Mucosa of descending colon (tissue), 3 donors: ENCODE measurements around the gene ANXA4. TPM values are rescaled to one million over a fixed set of nuclear protein-coding genes. Genes with fewer than 3 reads are reported as not detected.
"Not testable (repeated sequence)": the region's sequence is repeated elsewhere in the genome, so short reads cannot be mapped to it uniquely, and the experiment has no call there.

Experiments
- ATAC-seq: fragments of 200-7000 bp; cut with Tn5 transposase; one replicate; pipeline ENCODE4 v1.9.1; 2020; ENCODE audit warnings: mild to moderate bottlenecking, moderate library complexity
- DNase-seq, 3 donors: peaks; one replicate each; pipeline ENCODE4 v3.0.0-alpha.2; 2020
- H3K36me3 ChIP-seq: fragments of 200-600 bp; one replicate; pipeline ENCODE4 v1.8.0; 2021; ENCODE audit warnings: low read depth, mild to moderate bottlenecking
- H3K4me1 ChIP-seq: fragments of 200-600 bp; one replicate; pipeline ENCODE4 v1.8.0; 2021; ENCODE audit warnings: low read depth, mild to moderate bottlenecking
- H3K4me3 ChIP-seq: fragments of 200-600 bp; one replicate; pipeline ENCODE4 v1.8.0; 2021; ENCODE audit warnings: mild to moderate bottlenecking
- H3K9me3 ChIP-seq: fragments of 200-600 bp; one replicate; pipeline ENCODE4 v1.8.0; 2021; ENCODE audit warnings: mild to moderate bottlenecking
- intact Hi-C, 2 donors: fragments of 100-400 bp; cut with DNase I in 1 of 2; cut with micrococcal nuclease in 1 of 2; formaldehyde crosslinking; loops; one replicate each; pipeline versions ENCODE4 v1.11.0 to v1.11.1; 2022; cut with DNase I, micrococcal nuclease
- total RNA-seq, 3 donors: library from RNA; stranded (reverse); fragmentation: NEBNext Ultra II Directional in 2 of 3; extraction: Animal tissue kit (Norgen Biotek cat#: 25700) in 2 of 3; gene quantifications; one replicate each; pipeline versions ENCODE4 v1.2.1 to v1.2.4, GENCODE V29; 2021 to 2023
- TF ChIP-seq, protein P1 (sequence below): fragments of 200-600 bp; IDR thresholded peaks from one replicate; pipeline ENCODE4 v1.8.0; 2022; ENCODE audit warnings: antibody characterized with exemption, mild to moderate bottlenecking
- donor health status: DM: no; HTN: no; CAD: no; lungs with moderate emphysema.
- donor health status: DM: no; HTN: no; CAD: no.
- donor health status: DM: no; HTN: yes; CAD: no.

The ANXA4 gene
- total RNA-seq, 3 donors from 2014 or later: 176 to 345 (median 228) TPM

DNA sequence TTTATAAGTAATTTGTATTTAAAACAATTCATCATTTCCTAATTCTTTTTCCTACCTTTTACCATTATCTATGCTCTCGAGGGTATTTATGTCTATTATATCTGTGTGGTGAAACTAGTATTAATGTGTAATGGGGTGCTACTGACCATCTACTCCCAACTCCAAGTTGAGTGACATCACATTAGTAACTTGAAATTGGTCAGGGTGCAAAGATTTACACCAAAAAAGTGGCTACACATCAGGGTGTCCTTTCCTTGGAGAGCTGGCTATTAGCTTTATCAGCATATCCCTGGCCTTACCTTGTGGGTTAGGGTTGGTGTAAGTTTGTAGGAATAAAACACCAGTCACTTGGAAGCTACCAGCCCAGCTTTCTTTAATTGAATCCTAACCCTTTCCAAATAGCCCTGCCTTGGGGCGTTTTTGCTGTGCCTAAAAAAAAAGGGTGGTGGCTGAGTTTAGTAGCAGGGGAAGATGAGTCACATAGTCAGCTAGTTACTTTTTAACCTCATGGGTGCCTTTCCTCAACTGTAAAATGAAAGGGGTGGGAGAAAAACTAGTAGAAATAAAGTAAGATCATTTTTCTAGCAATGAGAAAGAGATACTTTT lies 14.0 kb downstream of the ANXA4 start:
- no peaks in the 10 kb centered on the region for H3K9me3 ChIP-seq
- TF ChIP-seq, protein P1, sequence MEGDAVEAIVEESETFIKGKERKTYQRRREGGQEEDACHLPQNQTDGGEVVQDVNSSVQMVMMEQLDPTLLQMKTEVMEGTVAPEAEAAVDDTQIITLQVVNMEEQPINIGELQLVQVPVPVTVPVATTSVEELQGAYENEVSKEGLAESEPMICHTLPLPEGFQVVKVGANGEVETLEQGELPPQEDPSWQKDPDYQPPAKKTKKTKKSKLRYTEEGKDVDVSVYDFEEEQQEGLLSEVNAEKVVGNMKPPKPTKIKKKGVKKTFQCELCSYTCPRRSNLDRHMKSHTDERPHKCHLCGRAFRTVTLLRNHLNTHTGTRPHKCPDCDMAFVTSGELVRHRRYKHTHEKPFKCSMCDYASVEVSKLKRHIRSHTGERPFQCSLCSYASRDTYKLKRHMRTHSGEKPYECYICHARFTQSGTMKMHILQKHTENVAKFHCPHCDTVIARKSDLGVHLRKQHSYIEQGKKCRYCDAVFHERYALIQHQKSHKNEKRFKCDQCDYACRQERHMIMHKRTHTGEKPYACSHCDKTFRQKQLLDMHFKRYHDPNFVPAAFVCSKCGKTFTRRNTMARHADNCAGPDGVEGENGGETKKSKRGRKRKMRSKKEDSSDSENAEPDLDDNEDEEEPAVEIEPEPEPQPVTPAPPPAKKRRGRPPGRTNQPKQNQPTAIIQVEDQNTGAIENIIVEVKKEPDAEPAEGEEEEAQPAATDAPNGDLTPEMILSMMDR: no peak
- no peaks in the 10 kb centered on the region for H3K36me3 ChIP-seq
- H3K4me1 ChIP-seq: peaks cover 25% of the 10 kb centered on the region
- intact Hi-C loops: no loop called here
- DNase-seq (no peak), ATAC-seq (peak; percentile 94)
- H3K4me3 ChIP-seq: no peak overlapping the region

DNA sequence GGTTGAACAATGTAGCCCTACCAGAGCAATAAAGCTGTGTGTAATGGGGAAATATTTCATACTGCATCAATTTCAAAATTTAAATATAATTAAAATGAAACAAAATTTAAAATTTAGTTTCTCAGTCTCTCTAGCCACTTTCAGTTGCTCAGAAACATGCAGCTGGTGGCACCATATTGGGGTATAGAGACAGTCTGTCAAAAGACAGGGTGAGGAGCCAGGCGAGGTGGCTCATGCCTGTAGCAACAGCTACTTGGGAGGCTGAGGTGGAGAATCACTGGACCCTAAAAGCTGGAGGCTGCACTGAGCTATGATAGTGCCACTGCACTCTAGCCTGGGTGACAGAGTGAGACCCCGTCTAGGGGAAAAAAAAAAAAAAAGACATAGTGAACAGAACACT lies 20.1 kb downstream of the ANXA4 start:
- DNase-seq: no peak
- TF ChIP-seq, protein P1: no peak
- H3K36me3 ChIP-seq: no peaks in the 10 kb centered on the region
- intact Hi-C loops: no loop called here
- peaks cover 11% of the 10 kb centered on the region for H3K4me1 ChIP-seq
- no peaks in the 10 kb centered on the region for H3K9me3 ChIP-seq
- ATAC-seq: no peak
- no peak overlapping the region for H3K4me3 ChIP-seq

DNA sequence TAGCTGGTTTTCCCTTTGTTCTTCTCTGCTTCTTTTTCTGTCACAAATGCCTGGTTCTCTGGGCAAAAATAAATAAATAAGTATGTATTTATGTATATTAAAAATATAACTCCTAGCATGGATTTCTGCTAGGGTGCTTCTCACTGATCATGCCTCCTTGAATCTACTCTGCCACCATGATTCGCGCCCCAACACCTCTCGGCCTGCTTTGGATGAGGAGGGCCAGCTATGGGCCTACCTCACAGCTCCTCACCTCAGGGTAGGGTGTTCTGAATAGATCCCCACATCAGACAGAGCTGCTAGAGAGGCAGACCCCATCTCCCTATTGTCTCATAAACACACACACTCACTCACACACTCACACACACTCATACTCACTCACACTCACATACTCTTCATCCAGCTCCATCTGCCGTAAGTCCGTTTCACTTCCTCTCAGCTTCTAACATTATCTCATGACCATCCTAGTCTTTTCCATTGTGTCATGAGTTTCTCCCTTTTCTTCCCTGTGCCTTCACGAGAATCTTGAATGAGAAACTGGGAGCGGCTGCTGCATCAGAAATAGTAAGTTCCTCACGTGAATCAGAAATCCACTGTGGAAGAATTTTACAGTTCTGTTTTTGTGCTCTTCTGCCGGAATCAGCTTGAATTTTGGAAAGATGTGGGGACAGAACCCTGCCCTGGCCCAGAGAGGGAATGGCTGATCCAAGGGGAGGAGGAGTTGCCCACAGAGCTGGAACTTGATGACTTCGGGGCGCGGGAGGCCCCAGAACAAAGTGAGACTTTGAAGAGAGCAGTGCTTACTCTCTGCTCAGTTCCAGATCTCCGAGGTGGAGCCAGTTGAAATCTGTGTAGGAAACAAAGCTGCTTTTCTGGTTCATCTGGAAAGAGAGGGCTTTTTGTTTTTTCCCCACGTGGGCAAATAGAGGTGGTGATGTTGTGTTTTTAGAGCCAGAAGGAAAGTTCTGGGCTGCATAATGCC lies 20.9 kb downstream of the ANXA4 start:
- ATAC-seq: no peak
- Histone ChIP-seq H3K36me3 (no peaks in the 10 kb centered on the region), H3K9me3 (no peaks in the 10 kb centered on the region), H3K4me1 (peaks cover 11% of the 10 kb centered on the region), H3K4me3 (no peak overlapping the region)
- TF ChIP-seq, protein P1: no peak
- intact Hi-C loops: no loop called here
- no peak for DNase-seq

DNA sequence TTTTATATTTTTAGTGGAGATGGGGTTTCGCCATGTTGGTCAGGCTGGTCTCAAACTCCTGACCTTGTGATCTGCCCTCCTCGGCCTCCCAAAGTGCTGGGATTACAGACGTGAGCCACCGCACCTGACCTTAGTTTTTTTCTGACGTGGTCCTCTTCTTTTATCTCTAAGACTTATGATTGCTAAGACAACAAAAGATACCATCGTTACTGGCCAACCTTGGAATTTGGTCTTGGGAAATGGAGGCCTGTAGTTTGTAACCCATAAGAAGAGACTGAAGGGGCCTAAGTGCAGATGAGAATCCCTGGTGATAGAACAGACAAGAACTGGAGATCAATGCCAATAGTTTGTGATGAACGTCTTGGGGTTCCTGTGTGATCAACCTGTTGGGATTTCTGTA lies 21.9 kb downstream of the ANXA4 start:
- H3K9me3 ChIP-seq, ATAC-seq, intact Hi-C loops, H3K4me3 ChIP-seq, DNase-seq, H3K36me3 ChIP-seq: not testable (repeated sequence)
- peaks cover 11% of the 10 kb centered on the region for H3K4me1 ChIP-seq

DNA sequence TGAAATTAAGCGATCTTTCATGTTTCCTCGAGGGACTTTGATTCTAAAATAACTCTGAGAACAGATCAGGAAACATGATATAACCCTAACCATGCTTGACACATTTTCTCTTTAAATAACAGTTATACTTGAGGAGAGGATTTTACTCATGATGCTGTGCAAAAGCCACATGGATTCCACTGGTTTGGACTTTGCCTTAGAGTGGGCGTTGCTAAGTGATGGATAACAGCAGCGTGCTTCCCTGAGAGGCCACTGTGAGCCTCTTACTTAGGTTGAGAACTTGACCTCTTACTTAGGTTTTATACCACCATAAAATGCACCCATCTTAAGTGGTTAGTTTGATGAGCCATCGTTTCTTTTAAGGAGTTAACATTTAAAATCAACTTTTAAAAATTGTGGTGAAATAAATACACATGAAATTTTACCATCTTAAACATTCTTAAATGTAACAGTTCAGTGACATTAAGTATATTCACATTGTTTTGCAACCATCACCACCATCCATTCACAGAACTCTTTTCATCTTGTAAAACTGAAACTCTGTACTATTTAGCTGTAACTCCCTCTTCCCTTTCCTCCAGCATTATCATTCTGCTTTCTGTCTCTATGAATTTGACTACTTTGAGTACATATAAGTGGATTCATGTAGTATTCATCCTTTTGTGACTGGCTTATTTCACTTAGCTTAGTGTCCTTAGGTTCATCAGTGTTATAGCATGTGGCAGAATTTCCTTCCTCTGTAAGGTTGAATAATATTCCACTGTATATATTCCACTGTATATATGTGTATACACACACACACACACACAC lies 22.6 kb downstream of the ANXA4 start:
- H3K4me1 ChIP-seq: peaks cover 12% of the 10 kb centered on the region
- H3K9me3 ChIP-seq: no peaks in the 10 kb centered on the region
- no peaks in the 10 kb centered on the region for H3K36me3 ChIP-seq
- intact Hi-C loops: no loop called here
- peak in 1 of 3 donors; percentile 66 for DNase-seq
- TF ChIP-seq, protein P1: no peak
- H3K4me3 ChIP-seq: no peak overlapping the region
- peak; percentile 89 for ATAC-seq
